AG04450 (cell line): ENCODE data around the gene SSBP4. TPM values are rescaled to one million over a fixed set of nuclear protein-coding genes. Genes with fewer than 3 reads are reported as not detected.

Source experiments
- CTCF ChIA-PET: fragments of 300-600, 350-600 bp; formaldehyde crosslinking; extraction: SDS; loops from one replicate; lab custom pipeline; 2022; ENCODE audit warnings: antibody characterized with exemption, inconsistent platforms; lab: Charles Lee
- POLR2A ChIA-PET: fragments of 350-600 bp; formaldehyde crosslinking; extraction: SDS; loops from one replicate; lab custom pipeline; 2021; ENCODE audit warnings: antibody characterized with exemption, inconsistent platforms; lab: Yijun Ruan, JAX
- DNase-seq: peaks from one replicate; pipeline ENCODE4 v3.0.0-alpha.2; 2011; ENCODE audit warnings: low read depth, low spot score
- H3K27ac ChIP-seq: one replicate; pipeline ENCODE4 v1.5.1; 2012; ENCODE audit warnings: low read depth, low read length, control low read depth
- H3K27me3 ChIP-seq: one replicate; pipeline ENCODE4 v1.6.0; 2012; ENCODE audit warnings: low read length; ENCODE audit not compliant: control insufficient read depth, insufficient read depth
- H3K4me3 ChIP-seq: 2 replicates; pipeline ENCODE4 v1.5.1; 2011; ENCODE audit warnings: mild to moderate bottlenecking, low read depth, low read length, control low read depth
- H3K9me3 ChIP-seq: 2 replicates; pipeline ENCODE4 v1.5.1; 2012; ENCODE audit warnings: low read length; ENCODE audit not compliant: control insufficient read depth, insufficient read depth
- CTCF ChIP-seq: IDR thresholded peaks from 2 replicates; pipeline ENCODE4 v1.5.1; 2011; ENCODE audit warnings: low read depth, low read length, control low read depth, inconsistent platforms
- polyA plus RNA-seq: library from polyadenylated mRNA; depleted of rRNA; stranded (reverse); fragments of >200 nt; gene quantifications from 2 replicates; pipeline ENCODE4 v1.2.3, GENCODE V29; 2011

Gene SSBP4
- polyA plus RNA-seq, 1 experiment: 9.4 TPM

DNA sequence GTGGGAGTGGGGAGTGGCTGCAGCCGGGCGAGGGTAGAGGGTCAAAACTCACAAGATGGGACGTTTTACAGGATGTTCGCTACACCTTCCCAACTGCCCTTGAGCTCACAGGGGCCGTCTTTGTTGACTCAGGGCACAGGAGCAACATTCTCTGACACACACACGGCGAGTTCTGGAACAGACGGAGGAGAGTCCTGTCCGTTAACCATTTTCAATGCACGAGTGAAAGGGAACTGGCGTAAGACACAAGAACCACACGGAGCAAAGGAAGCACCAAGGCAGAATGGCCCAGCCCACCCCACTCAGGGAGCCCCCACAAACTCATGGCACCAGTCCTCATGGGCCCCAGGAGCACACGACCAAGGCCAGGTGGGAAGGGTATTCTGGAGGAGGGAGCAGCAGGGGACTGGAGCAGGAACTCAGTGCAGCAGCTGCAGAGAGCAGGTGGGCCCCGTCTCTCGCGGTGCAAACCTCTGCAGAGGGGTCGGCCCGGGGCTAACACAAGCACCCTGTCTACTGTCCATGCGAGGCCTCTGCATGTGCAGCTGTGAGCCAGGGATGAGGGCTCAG lies 56.6 kb downstream of the SSBP4 start:
- no peak overlapping the region for H3K4me3 ChIP-seq
- CTCF ChIA-PET: interaction anchor here (0.5 to 2.0 kb wide), 2 partner anchors 15 to 98 kb away, joined by 3 to 6 read pairs; no protein-coding TSS in a partner anchor
- H3K9me3 ChIP-seq: no peaks in the 10 kb centered on the region; the same call in 1 of the 2 replicates
- POLR2A ChIA-PET: no interaction called here
- H3K27me3 ChIP-seq: no peaks in the 10 kb centered on the region
- H3K27ac ChIP-seq: no peak overlapping the region
- DNase-seq: no peak
- no peak for TF ChIP-seq CTCF

GRCh38 chr19:18476507-18477041 lies 57.4 kb downstream of the SSBP4 start:
- Histone ChIP-seq H3K9me3 (no peaks in the 10 kb centered on the region; the same call in 1 of the 2 replicates), H3K27me3 (no peaks in the 10 kb centered on the region), H3K27ac (no peak overlapping the region), H3K4me3 (no peak overlapping the region)
- no peak for DNase-seq
- TF ChIP-seq CTCF: no peak
- ChIA-PET CTCF (interaction anchor here (0.5 to 2.0 kb wide), 2 partner anchors 15 to 97 kb away, joined by 3 to 6 read pairs; no protein-coding TSS in a partner anchor), POLR2A (no interaction called here)

GRCh38 chr19:18477042-18477779 lies 58.0 kb downstream of the SSBP4 start:
- CTCF ChIA-PET: no interaction called here

DNA sequence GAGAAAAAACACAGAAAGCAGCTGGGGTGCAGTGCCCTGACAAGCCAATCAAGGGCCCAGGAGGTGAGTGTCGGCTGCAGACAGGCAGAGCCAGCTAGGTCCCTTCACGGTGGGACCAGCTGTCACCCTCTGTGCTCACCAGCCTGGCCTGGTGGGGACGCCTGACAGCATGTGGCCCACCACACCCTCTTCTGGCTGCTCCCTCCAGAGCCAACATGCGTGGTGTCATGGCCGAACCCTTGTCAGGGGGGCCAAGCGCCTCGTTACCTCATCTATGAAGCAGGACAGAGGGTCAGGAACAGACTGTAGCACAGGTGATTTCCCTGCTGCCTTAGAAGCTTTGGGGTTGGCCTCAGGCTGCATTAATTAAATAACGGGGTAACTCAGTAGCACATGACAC lies 58.8 kb downstream of the SSBP4 start:
- CTCF ChIA-PET: interaction anchor here (0.7 to 1.0 kb wide), 3 partner anchors 8 to 180 kb away, joined by 3 to 4 read pairs (median 3); no protein-coding TSS in a partner anchor
- no peak for TF ChIP-seq CTCF
- Histone ChIP-seq H3K9me3 (no peaks in the 10 kb centered on the region; the same call in 1 of the 2 replicates), H3K27ac (no peak overlapping the region), H3K27me3 (no peaks in the 10 kb centered on the region), H3K4me3 (no peak overlapping the region)
- POLR2A ChIA-PET: no interaction called here
- no peak for DNase-seq

More at GRCh38 chr19:18477042-18477779, 58.0 kb downstream of the SSBP4 start:
- no peak for DNase-seq
- no peak overlapping the region for H3K27ac ChIP-seq
- TF ChIP-seq CTCF: no peak
- POLR2A ChIA-PET: no interaction called here
- H3K4me3 ChIP-seq: no peak overlapping the region
- no peaks in the 10 kb centered on the region; the same call in 1 of the 2 replicates for H3K9me3 ChIP-seq
- H3K27me3 ChIP-seq: no peaks in the 10 kb centered on the region
